Cardiac fibroblast (primary cell): Measurements from ENCODE around the gene CDK5R1.
A peak's percentile ranks its signal among the peaks of the same experiment; 100 is the strongest.

Source experiments
- DNase-seq, 2 donors: peaks; one replicate each; pipeline versions ENCODE4 v3.0.0 to v3.0.0-alpha.2; 2010; ENCODE audit warnings: low read depth in 2 of 2
- H3K4me3 ChIP-seq, 2 donors: replicated peaks in 1 of 2; 1 replicate in 1 of 2; 2 replicates in 1 of 2; pipeline ENCODE4 v1.5.1; 2011; ENCODE audit warnings: low read depth in 2 of 2, low read length in 2 of 2, mild to moderate bottlenecking in 2 of 2, moderate library complexity in 1 of 2
- TF ChIP-seq, protein P1 (sequence below): IDR thresholded peaks from one replicate; pipeline ENCODE4 v1.5.1; 2011; ENCODE audit warnings: low read depth, mild to moderate bottlenecking, low read length, inconsistent platforms

Gene CDK5R1

GRCh38 chr17:32486701-32487472 is at the start of gene CDK5R1:
CDK5R1 (plus strand) TSS chr17:32486993; CDS start chr17:32487621, 628 bp downstream.
- DNase-seq: peak; percentile 65 to 72

GRCh38 chr17:32440722-32441121 is 46.1 kb upstream of the CDK5R1 start:
- no peak overlapping the region for H3K4me3 ChIP-seq
- TF ChIP-seq, protein P1, sequence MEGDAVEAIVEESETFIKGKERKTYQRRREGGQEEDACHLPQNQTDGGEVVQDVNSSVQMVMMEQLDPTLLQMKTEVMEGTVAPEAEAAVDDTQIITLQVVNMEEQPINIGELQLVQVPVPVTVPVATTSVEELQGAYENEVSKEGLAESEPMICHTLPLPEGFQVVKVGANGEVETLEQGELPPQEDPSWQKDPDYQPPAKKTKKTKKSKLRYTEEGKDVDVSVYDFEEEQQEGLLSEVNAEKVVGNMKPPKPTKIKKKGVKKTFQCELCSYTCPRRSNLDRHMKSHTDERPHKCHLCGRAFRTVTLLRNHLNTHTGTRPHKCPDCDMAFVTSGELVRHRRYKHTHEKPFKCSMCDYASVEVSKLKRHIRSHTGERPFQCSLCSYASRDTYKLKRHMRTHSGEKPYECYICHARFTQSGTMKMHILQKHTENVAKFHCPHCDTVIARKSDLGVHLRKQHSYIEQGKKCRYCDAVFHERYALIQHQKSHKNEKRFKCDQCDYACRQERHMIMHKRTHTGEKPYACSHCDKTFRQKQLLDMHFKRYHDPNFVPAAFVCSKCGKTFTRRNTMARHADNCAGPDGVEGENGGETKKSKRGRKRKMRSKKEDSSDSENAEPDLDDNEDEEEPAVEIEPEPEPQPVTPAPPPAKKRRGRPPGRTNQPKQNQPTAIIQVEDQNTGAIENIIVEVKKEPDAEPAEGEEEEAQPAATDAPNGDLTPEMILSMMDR: no peak
- DNase-seq: no peak

More at GRCh38 chr17:32486701-32487472, at the start of gene CDK5R1:
- TF ChIP-seq, protein P1: no peak
- H3K4me3 ChIP-seq: peak within 1 kb of the TSS; percentile 47 to 59

GRCh38 chr17:32441886-32442285 is 44.9 kb upstream of the CDK5R1 start:
- no peak for DNase-seq
- H3K4me3 ChIP-seq: no peak overlapping the region
- TF ChIP-seq, protein P1: no peak

GRCh38 chr17:32443827-32444300 is 42.9 kb upstream of the CDK5R1 start:
- peak overlapping the region; percentile 76 to 91 for H3K4me3 ChIP-seq
- TF ChIP-seq, protein P1: no peak
- no peak for DNase-seq

GRCh38 chr17:32444301-32445073 is 42.3 kb upstream of the CDK5R1 start, which contains the start of gene PSMD11:
PSMD11 (plus strand) TSS chr17:32444510; CDS start chr17:32444524, 14 bp downstream.
- TF ChIP-seq, protein P1: peak; percentile 88
- H3K4me3 ChIP-seq: peak within 1 kb of the TSS; percentile 76 to 91
- peak; percentile 96 to 98 for DNase-seq

GRCh38 chr17:32445074-32445415 is 41.7 kb upstream of the CDK5R1 start:
- peak; percentile 63 to 75 for DNase-seq
- H3K4me3 ChIP-seq: peak overlapping the region; percentile 76 to 91
- TF ChIP-seq, protein P1: no peak
